Measurements from ENCODE around the gene STOX2.
A peak's percentile ranks its signal among the peaks of the same experiment; 100 is the strongest.

DNA sequence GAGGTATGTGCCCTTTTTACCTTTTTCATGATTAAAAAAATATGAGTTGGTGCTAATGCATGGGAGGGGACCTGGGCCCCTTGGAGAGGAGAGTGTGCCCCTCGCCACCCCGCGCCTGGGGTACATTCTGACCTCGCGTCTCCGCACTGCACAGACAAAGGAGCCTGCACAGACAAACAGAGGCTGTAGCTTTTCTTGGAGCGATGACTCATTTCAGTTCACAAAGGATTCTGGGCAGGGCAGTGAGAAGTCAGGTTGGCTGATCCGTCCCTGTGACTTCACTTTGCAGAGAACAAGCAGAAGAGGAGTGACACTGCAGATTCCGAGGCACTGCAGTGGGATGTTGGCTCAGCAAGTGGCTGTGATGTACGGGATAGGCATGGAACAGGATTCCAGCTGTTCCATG lies 82.9 kb downstream of the STOX2 start:
- no peak for TF ChIP-seq CTCF (IDR thresholded peaks at IDR 0.05)
- peak in 2 of 4 donors; percentile 40 to 42 for TF ChIP-seq POLR2A (IDR thresholded peaks at IDR 0.05)

Data from esophagus squamous epithelium (tissue), 4 donors.